Measurements from ENCODE around the gene CXCL16.
A peak's percentile ranks its signal among the peaks of the same experiment; 100 is the strongest.

- TF ChIP-seq MEIS2 (CRISPR knock-in tag; IDR thresholded peaks at IDR 0.05) (peak; percentile 52; the same call in 1 of the 2 replicates), ATF5 (CRISPR knock-in tag; IDR thresholded peaks at IDR 0.05; ENCODE audit: low read depth) (no peak), CEBPG (CRISPR knock-in tag; IDR thresholded peaks at IDR 0.05) (no peak; the same call in 1 of the 2 replicates), MXI1 (IDR thresholded peaks at IDR 0.05; ENCODE audit: borderline replicate concordance, low read depth, low read length) (peak; percentile 79; the same call in 1 of the 3 replicates), SMAD3 (CRISPR knock-in tag; IDR thresholded peaks at IDR 0.05) (peak; percentile 86), RXRA (CRISPR knock-in tag; IDR thresholded peaks at IDR 0.05) (peak; percentile 80), JARID2 (CRISPR knock-in tag; IDR thresholded peaks at IDR 0.05; ENCODE audit: insufficient replicate concordance) (no peak), MAZ (IDR thresholded peaks at IDR 0.05; ENCODE audit: borderline replicate concordance, low read depth, low read length) (peak; percentile 61; the same call in 1 of the 2 replicates), MAZ (CRISPR knock-in tag; IDR thresholded peaks at IDR 0.05; ENCODE audit: low read depth) (peak; percentile 73), SMC3 (IDR thresholded peaks at IDR 0.05; ENCODE audit: low read length) (0 out of 2 replicates have a peak, but pooled peaks have one; percentile 5), TAF15 (IDR thresholded peaks at IDR 0.05; ENCODE audit: low read depth, low read length, poor library complexity, severe bottlenecking) (peak; percentile 66), ZNF652 (CRISPR knock-in tag; IDR thresholded peaks at IDR 0.05; ENCODE audit: borderline replicate concordance, low read depth) (no peak)
- TF ChIP-seq, protein P1, sequence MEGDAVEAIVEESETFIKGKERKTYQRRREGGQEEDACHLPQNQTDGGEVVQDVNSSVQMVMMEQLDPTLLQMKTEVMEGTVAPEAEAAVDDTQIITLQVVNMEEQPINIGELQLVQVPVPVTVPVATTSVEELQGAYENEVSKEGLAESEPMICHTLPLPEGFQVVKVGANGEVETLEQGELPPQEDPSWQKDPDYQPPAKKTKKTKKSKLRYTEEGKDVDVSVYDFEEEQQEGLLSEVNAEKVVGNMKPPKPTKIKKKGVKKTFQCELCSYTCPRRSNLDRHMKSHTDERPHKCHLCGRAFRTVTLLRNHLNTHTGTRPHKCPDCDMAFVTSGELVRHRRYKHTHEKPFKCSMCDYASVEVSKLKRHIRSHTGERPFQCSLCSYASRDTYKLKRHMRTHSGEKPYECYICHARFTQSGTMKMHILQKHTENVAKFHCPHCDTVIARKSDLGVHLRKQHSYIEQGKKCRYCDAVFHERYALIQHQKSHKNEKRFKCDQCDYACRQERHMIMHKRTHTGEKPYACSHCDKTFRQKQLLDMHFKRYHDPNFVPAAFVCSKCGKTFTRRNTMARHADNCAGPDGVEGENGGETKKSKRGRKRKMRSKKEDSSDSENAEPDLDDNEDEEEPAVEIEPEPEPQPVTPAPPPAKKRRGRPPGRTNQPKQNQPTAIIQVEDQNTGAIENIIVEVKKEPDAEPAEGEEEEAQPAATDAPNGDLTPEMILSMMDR (CRISPR knock-in tag; IDR thresholded peaks at IDR 0.05) = peak; percentile 72
- TF ChIP-seq, protein P2, sequence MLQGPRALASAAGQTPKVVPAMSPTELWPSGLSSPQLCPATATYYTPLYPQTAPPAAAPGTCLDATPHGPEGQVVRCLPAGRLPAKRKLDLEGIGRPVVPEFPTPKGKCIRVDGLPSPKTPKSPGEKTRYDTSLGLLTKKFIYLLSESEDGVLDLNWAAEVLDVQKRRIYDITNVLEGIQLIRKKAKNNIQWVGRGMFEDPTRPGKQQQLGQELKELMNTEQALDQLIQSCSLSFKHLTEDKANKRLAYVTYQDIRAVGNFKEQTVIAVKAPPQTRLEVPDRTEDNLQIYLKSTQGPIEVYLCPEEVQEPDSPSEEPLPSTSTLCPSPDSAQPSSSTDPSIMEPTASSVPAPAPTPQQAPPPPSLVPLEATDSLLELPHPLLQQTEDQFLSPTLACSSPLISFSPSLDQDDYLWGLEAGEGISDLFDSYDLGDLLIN (CRISPR knock-in tag; IDR thresholded peaks at IDR 0.05; ENCODE audit: borderline replicate concordance) = no peak
Measured at GRCh38 chr17:4788807-4789700, 49.3 kb upstream of the CXCL16 start, which contains the start of gene GLTPD2.

Data from HepG2 (cell line).